HUDEP-2 (cell line): ENCODE measurements around the gene PLEKHG5.
A peak's percentile ranks its signal among the peaks of the same experiment; 100 is the strongest.

ENCODE experiments used
- DNase-seq, 76 experiments: peaks; one replicate each; lab custom pipeline; 2025; ENCODE audit not compliant: unreplicated experiment in 76 of 76; lab: John Stamatoyannopoulos, UW

PLEKHG5 gene

DNA sequence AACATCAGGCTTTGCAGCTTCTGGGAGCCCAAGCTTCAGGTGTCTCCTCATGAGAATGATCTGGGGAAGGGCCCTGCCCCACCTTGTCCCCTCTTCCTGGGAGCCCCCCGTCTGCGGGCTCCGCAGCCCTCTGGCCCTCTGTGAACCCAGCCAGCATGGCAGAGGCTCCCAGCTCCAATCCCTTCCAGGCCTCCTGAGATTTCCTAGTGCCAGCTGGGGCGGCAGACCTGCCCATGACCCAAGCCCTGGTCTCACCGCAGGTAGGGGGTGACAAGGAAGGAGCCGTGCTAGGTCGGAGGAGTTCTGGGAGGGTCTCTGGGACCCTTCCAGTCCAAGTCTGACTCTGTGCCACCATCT is 7.7 kb downstream of the PLEKHG5 start:
- no peak for DNase-seq

DNA sequence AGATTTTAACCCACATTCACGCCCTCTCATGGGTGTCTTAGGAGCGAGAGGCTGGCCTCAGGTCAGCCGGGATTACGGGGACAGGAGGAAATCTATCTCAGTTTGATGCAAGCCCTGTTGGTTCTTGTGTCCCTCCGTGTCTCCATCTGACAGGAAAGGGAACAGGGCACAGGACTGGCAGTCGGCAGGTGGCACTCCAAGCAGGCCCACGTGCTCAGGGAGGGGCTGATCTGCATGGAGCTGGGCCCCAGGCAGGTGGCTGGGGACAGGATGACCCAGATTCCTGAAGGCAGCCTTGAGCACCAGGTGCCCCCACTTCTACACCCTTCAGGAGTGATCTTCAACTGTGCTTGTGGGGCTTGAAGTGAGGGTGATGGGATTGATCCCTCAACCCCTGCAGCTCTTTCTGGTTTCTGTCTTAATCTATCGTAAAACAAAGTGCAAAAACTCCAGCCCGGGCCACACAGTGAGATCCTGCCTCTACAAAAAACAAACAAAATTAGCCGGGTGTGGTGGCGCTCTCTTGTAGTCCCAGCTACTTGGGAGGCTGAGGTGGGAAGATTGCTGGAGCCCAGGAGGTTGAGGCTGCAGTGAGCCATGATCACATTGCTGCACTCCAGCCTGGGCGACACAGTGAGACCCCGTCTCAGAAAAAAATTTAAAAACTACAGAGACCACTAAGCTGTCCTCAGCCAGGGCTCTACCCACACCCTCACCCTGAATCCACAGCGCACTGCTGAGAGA is 8.3 kb downstream of the PLEKHG5 start:
- DNase-seq, result no peak

GRCh38 chr1:6481820-6482219 is 9.6 kb downstream of the PLEKHG5 start:
- no peak for DNase-seq

DNA sequence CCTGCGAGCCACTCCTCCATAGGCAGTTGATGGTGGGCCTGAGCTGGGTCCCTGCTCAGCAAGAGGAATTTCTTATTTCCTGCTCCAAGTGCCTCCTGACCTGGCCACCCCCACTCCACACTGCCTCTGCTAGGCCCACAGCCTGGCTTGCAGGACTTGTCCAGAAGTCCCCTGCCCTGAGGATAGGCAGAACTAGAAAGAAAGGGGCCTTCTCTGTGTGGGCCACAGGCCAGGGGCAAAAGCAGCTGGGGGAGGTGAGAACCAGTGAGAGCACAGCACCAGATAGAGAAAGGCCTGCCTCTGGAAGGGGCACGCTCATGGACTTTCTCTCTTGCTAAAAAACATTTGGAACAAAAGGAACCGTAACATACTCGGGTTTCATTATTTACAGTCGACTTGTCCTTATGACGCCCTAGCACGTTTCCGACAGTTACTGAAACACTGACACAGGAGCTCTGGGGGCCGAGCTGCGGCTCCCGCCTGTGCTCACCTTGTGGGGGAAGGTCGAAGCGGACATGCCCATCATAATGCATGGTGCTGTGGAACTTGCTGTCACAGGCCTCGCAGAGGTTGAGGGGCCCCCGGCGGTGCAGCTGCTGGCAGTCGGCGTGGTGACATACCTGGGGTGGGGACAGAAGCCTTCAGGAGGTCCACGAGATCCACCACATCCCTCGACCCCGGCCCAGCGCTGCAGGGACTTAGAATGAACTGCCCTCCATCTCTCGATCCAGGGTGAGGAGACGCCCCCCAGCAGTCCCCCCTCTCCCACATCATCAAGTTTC is 14.2 kb downstream of the PLEKHG5 start:
- DNase-seq, result no peak

GRCh38 chr1:6476483-6476882 is 15.0 kb downstream of the PLEKHG5 start:
- no peak for DNase-seq

GRCh38 chr1:6475381-6476133 is 15.9 kb downstream of the PLEKHG5 start:
- peak in 41 of 76 experiments; percentile 12 to 59 (median 28) for DNase-seq

DNA sequence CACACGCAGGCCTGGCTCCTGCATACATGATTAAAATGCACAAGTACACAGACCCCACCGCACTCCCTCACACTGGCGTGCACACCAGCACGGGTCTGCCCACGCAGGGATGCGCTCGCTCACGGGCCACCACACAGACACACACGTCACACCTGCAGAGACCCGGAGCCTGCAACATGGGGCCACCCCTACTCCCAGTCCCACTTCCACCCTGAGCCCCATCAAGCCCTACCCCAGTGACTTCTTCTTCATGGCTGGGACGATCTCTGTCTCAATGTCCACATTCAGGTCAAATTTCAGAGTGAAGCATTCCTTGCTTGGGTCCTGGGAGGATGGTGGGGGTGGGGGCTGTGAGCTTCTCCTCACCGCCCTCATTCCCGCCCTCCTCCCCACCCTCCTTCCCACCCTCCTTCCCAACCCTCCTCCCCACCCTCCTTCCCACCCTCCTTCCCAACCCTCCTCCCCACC is 16.6 kb downstream of the PLEKHG5 start:
- DNase-seq, result no peak

GRCh38 chr1:6473974-6474814 is 17.3 kb downstream of the PLEKHG5 start:
- DNase-seq, result no peak

- no peak for DNase-seq
Observed at GRCh38 chr1:6473156-6473555, 18.3 kb downstream of the PLEKHG5 start.

DNA sequence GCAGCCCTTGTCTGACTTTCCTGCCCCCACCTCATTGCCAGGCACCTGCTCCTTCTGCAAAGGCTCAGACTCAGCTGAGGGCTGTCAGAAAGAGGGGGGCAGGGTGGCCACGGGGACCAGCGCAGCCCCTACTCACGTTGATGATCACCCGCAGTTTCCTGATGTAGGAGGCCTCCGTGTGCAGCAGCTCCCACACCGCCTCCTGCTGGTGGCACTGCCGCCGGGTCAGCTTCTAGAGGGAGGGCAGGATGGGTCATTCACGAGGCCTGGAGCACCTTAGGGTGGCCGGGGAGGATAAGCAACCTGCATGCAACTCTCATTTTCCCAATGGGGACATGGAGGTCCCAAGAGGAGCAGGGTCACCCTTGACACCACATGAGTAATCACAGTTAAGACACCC is 19.1 kb downstream of the PLEKHG5 start:
- peak in 6 of 76 experiments; percentile 10 to 22 (median 12) for DNase-seq

DNA sequence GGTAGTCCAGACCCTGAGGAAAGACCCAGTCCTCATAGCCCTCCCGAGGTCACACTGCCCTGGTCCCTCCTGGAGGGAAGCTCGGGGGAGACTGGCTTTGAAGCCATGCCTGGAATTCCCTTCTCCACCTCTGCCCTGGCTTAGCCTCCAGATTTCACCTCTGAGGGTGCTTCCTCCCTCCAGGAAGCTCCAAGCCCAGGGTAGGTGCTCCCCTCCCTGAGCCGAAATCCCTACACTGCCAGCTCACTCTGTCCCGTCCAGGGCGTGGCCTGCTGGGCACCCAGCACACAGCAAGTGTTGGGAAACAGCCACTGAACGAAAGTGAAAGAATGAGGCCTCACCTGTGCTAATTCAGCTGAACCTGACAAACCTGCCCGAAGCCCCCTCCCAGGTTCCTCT is 19.5 kb downstream of the PLEKHG5 start:
- DNase-seq, result no peak

- DNase-seq, result no peak
Observed at GRCh38 chr1:6471086-6471969, 20.1 kb downstream of the PLEKHG5 start.

DNA sequence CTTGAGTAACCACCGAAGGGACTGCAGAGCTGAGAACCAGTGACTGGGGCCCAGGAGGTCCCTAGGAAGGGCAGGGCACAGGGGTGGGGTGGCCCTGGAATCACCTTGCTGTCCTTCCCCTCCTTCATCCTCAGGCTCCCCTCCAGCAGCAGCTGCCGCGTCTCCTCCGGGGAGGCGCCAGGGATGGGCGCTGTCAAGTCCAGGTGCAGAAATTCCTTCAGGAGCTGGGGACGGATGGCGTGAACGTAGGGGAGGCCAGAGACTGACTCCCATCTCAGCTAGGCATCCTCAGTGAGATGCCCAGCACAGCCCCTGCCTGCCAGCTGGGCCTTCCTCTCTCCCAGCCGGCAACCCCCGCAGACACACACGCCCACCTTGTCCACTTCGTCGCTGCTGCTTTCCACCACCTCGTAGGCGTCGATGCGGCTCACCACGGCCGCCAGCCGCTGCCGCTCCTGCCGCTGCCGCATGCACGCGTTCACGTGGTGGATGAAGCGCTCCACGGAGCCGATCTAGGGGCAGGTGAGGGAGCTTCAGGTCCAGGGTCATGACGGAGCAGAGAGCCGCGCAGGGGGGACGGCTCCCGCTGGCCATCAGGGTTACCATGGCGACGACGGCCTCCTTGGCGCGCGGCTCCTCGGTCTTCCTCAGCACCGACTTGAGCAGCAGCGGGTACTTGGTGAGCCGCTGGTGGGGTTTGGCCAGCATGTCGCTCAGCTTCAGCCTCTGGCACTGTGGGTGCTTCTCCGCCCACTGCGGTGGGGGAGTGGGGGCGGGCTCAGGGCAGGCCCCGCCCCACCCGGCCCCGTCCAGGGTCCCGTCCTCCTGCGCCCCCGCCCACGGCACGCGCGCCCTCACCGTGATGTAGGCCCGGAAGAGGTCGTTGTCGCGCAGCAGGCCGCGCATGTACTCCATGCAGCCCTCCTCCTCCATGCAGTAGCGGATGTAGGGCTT is 21.1 kb downstream of the PLEKHG5 start:
- DNase-seq, result no peak

GRCh38 chr1:6468729-6469461 is 22.6 kb downstream of the PLEKHG5 start:
- no peak for DNase-seq

- no peak for DNase-seq
Observed at GRCh38 chr1:6467744-6468688, 23.5 kb downstream of the PLEKHG5 start.

DNA sequence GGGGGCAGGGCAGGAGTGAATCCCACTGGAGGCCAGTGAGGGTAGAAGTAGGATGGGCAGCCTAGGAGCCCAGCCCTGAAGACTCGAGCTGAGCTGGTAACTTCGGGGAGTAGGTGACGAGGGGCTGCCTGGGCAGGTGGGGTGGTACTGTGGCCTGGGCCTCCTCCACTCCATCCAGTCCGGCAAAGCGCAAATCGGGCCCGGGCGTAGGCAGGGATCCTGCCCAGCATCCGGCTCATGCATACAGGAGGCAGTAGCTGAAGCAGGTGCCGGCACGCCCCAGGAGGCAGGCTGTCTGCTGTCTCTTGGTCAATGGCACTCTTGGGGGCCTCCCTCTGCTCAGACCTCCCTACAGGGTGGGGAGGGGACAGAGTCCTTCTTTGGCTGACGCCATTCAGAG is 24.2 kb downstream of the PLEKHG5 start:
- no peak for DNase-seq

- DNase-seq, result no peak
Observed at GRCh38 chr1:6466751-6467150, 24.7 kb downstream of the PLEKHG5 start.
